Adrenal gland (tissue), 5 donors: ENCODE data around the gene RPS6KL1.
"Not testable (repeated sequence)": the region's sequence is repeated elsewhere in the genome, so short reads cannot be mapped to it uniquely, and the experiment has no call there.

Source experiments
- POLR2A ChIP-seq, 2 donors: fragments of 450-650 bp; IDR thresholded peaks; one replicate each; pipeline ENCODE4 v1.6.1; 2017; ENCODE audit warnings: antibody characterized with exemption in 2 of 2, mild to moderate bottlenecking in 2 of 2, moderate library complexity in 1 of 2
- TF ChIP-seq, protein P1 (sequence below), 6 experiments: fragments of 450-650 bp in 4 of 6; fragments of 200-600 bp in 2 of 6; sonication (generic) in 1 of 6; IDR thresholded peaks; 1 replicate in 5 of 6; 2 replicates in 1 of 6; pipeline versions ENCODE4 v1.5.1 to v1.8.0; 2016 to 2021; ENCODE audit warnings: antibody characterized with exemption in 6 of 6, mild to moderate bottlenecking in 2 of 6, moderate library complexity in 1 of 6
- donor health status: DM: no; HTN: no; CAD: no.

DNA sequence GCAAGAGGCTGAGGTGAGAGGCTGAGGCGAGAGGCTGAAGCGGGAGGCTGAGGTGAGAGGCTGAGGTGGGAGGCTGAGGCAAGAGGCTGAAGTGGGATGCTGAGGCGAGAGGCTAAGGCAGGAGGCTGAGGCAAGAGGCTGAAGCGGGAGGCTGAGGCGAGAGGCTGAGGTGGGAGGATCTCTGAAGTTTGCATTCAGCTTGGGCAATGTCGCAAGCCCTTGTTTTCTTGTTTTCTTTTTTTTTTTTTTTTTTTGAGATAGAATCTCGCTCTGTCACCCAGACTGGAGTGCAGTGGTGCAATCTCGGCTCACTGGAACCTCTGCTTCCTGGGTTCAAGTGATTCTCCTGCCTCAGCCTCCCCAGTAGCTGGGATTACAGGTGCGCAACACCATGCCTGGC is 8.7 kb upstream of the RPS6KL1 start:
- TF ChIP-seq POLR2A (IDR thresholded peaks at IDR 0.05), result not testable (repeated sequence)
- TF ChIP-seq, protein P1, sequence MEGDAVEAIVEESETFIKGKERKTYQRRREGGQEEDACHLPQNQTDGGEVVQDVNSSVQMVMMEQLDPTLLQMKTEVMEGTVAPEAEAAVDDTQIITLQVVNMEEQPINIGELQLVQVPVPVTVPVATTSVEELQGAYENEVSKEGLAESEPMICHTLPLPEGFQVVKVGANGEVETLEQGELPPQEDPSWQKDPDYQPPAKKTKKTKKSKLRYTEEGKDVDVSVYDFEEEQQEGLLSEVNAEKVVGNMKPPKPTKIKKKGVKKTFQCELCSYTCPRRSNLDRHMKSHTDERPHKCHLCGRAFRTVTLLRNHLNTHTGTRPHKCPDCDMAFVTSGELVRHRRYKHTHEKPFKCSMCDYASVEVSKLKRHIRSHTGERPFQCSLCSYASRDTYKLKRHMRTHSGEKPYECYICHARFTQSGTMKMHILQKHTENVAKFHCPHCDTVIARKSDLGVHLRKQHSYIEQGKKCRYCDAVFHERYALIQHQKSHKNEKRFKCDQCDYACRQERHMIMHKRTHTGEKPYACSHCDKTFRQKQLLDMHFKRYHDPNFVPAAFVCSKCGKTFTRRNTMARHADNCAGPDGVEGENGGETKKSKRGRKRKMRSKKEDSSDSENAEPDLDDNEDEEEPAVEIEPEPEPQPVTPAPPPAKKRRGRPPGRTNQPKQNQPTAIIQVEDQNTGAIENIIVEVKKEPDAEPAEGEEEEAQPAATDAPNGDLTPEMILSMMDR (IDR thresholded peaks at IDR 0.05), result not testable (repeated sequence)
